CD14-positive monocyte (primary cell): ENCODE data around the gene CNTN4. TPM values are rescaled to one million over a fixed set of nuclear protein-coding genes. Genes with fewer than 3 reads are reported as not detected.

Experiments used
- DNase-seq, 3 donors: peaks; one replicate each; pipeline ENCODE4 v3.0.0-alpha.2; 2011 to 2022
- H2AFZ ChIP-seq: 2 replicates; pipeline ENCODE4 v1.6.0; 2012; ENCODE audit warnings: mild to moderate bottlenecking, low read depth, low read length, inconsistent platforms; ENCODE audit not compliant: insufficient read depth, poor library complexity, severe bottlenecking
- H3K27ac ChIP-seq, 2 donors: 1 replicate in 1 of 2; 2 replicates in 1 of 2; pipeline ENCODE4 v1.5.1; 2012 to 2013; ENCODE audit warnings: low read length in 2 of 2, control low read depth in 1 of 2, inconsistent platforms in 1 of 2, low read depth in 1 of 2, mild to moderate bottlenecking in 1 of 2
- H3K27me3 ChIP-seq, 2 donors: one replicate each; pipeline versions ENCODE4 v1.6.0 to v1.6.1; 2011 to 2013; ENCODE audit warnings: low read length in 2 of 2; ENCODE audit not compliant: control insufficient read depth in 2 of 2, insufficient read depth in 2 of 2
- H3K36me3 ChIP-seq, 2 donors: replicated peaks in 1 of 2; 1 replicate in 1 of 2; 2 replicates in 1 of 2; pipeline versions ENCODE4 v1.5.1 to v1.6.1; 2012 to 2013; ENCODE audit warnings: low read length in 2 of 2, control low read depth in 1 of 2, inconsistent platforms in 1 of 2, mild to moderate bottlenecking in 1 of 2; ENCODE audit not compliant: insufficient read depth in 2 of 2, control insufficient read depth in 1 of 2
- H3K4me1 ChIP-seq, 2 donors: 1 replicate in 1 of 2; 2 replicates in 1 of 2; pipeline versions ENCODE4 v1.5.1 to v1.6.1; 2012 to 2013; ENCODE audit warnings: low read length in 2 of 2, control low read depth in 1 of 2, inconsistent platforms in 1 of 2, mild to moderate bottlenecking in 1 of 2, moderate library complexity in 1 of 2; ENCODE audit not compliant: insufficient read depth in 2 of 2, control insufficient read depth in 1 of 2
- H3K4me2 ChIP-seq: replicated peaks from 2 replicates; pipeline ENCODE3; 2012; ENCODE audit warnings: low read length, moderate library complexity, mild to moderate bottlenecking; ENCODE audit not compliant: poor library complexity, severe bottlenecking; ENCODE audit errors: extremely low read depth
- H3K4me3 ChIP-seq, 3 experiments: fragments of 200-600 bp in 1 of 3; sonication (generic) in 1 of 3; replicated peaks in 1 of 3; 1 replicate in 2 of 3; 2 replicates in 1 of 3; pipeline ENCODE4 v1.5.1; 2011 to 2013; ENCODE audit warnings: low read length in 3 of 3, mild to moderate bottlenecking in 3 of 3, control low read depth in 2 of 3, low read depth in 2 of 3, inconsistent platforms in 1 of 3, moderate library complexity in 1 of 3
- H3K79me2 ChIP-seq: 2 replicates; pipeline ENCODE4 v1.6.0; 2012; ENCODE audit warnings: mild to moderate bottlenecking, control low read depth, inconsistent platforms, low read length, moderate library complexity; ENCODE audit not compliant: insufficient read depth
- H3K9ac ChIP-seq: 2 replicates; pipeline ENCODE4 v1.6.0; 2017; ENCODE audit warnings: low read length, mild to moderate bottlenecking; ENCODE audit not compliant: insufficient read depth, poor library complexity, severe bottlenecking
- H3K9me3 ChIP-seq, 2 donors: replicated peaks in 1 of 2; 1 replicate in 1 of 2; 2 replicates in 1 of 2; pipeline versions ENCODE4 v1.5.1 to v1.6.1; 2012 to 2013; ENCODE audit warnings: low read length in 2 of 2, control low read depth in 1 of 2; ENCODE audit not compliant: control insufficient read depth in 1 of 2, insufficient read depth in 1 of 2
- H4K20me1 ChIP-seq: 2 replicates; pipeline ENCODE4 v1.6.0; 2012; ENCODE audit warnings: mild to moderate bottlenecking, low read length, control low read depth, moderate library complexity; ENCODE audit not compliant: insufficient read depth
- H3K27ac Mint-ChIP-seq, 7 donors: one replicate each; pipeline ENCODE4 v1.8.0; 2020; ENCODE audit warnings: mild to moderate bottlenecking in 7 of 7, mixed read lengths in 7 of 7, moderate library complexity in 6 of 7, inconsistent platforms in 2 of 7
- H3K27me3 Mint-ChIP-seq, 3 donors: one replicate each; pipeline ENCODE4 v1.8.0; 2021 to 2022; ENCODE audit warnings: low read depth in 3 of 3, mild to moderate bottlenecking in 3 of 3, mixed read lengths in 3 of 3, moderate library complexity in 3 of 3, inconsistent platforms in 1 of 3
- H3K36me3 Mint-ChIP-seq, 2 donors: one replicate each; pipeline ENCODE4 v1.8.0; 2020; ENCODE audit warnings: mixed read lengths in 2 of 2, inconsistent platforms in 1 of 2, mild to moderate bottlenecking in 1 of 2
- H3K4me1 Mint-ChIP-seq: one replicate; pipeline ENCODE4 v1.8.0; 2020; ENCODE audit warnings: mild to moderate bottlenecking, mixed read lengths
- H3K4me3 Mint-ChIP-seq, 2 donors: one replicate each; pipeline ENCODE4 v1.8.0; 2020; ENCODE audit warnings: mild to moderate bottlenecking in 2 of 2, mixed read lengths in 2 of 2, moderate library complexity in 1 of 2
- H3K9me3 Mint-ChIP-seq, 7 donors: one replicate each; pipeline ENCODE4 v1.8.0; 2020 to 2022; ENCODE audit warnings: mixed read lengths in 7 of 7, mild to moderate bottlenecking in 6 of 7, moderate library complexity in 6 of 7, inconsistent platforms in 2 of 7
- WGBS: methylation state at CpG from one replicate; pipeline ENCODE4 v1.1.5; 2013; ENCODE audit warnings: missing lambda C conversion rate; ENCODE audit not compliant: insufficient coverage; 5-methylcytosine and 5-hydroxymethylcytosine counted together
- intact Hi-C, 2 donors: fragments of 100-400 bp; cut with micrococcal nuclease; formaldehyde crosslinking; loops; one replicate each; pipeline versions ENCODE4 v1.15.0 to v1.15.1; 2023
- polyA plus RNA-seq, 3 donors: library from polyadenylated mRNA; depleted of rRNA in 1 of 3; unstranded in 2 of 3; stranded (reverse) in 1 of 3; fragments of 300-500 nt in 2 of 3; fragments of >200 nt in 1 of 3; fragmentation: Illumina TruSeq in 2 of 3; gene quantifications; 1 replicate in 2 of 3; 2 replicates in 1 of 3; pipeline ENCODE4 v1.2.3, GENCODE V29; 2012 to 2021
- TF ChIP-seq, protein P1 (sequence below): fragments of 200-600 bp; IDR thresholded peaks from one replicate; pipeline ENCODE4 v1.8.0; 2022; ENCODE audit warnings: antibody characterized with exemption, mild to moderate bottlenecking

CNTN4 gene
- polyA plus RNA-seq, 3 donors, result not detected

DNA sequence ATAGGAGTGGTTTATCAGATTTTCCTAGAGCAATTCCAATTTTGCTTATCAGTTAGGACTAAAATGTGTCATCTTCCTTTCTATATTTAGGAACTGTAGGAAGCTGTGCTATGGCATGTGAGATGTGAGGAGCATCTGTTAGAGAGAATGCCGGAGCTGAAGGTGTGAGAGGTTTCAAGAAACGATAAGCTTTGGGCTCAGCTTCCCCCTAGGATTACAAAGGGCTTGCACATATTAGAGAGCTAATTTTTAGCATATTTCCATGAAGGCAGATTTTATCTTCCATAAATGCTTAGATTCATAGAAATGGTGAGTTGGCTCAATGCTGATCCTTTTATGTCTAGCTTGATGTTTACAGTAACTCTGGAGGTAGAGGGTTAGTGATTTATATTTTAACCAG lies 120.2 kb downstream of the CNTN4 start:
- H3K27ac Mint-ChIP-seq, result no peak overlapping the region
- no peak overlapping the region for H3K4me3 Mint-ChIP-seq
- TF ChIP-seq, protein P1, sequence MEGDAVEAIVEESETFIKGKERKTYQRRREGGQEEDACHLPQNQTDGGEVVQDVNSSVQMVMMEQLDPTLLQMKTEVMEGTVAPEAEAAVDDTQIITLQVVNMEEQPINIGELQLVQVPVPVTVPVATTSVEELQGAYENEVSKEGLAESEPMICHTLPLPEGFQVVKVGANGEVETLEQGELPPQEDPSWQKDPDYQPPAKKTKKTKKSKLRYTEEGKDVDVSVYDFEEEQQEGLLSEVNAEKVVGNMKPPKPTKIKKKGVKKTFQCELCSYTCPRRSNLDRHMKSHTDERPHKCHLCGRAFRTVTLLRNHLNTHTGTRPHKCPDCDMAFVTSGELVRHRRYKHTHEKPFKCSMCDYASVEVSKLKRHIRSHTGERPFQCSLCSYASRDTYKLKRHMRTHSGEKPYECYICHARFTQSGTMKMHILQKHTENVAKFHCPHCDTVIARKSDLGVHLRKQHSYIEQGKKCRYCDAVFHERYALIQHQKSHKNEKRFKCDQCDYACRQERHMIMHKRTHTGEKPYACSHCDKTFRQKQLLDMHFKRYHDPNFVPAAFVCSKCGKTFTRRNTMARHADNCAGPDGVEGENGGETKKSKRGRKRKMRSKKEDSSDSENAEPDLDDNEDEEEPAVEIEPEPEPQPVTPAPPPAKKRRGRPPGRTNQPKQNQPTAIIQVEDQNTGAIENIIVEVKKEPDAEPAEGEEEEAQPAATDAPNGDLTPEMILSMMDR, result no peak
- no peaks in the 10 kb centered on the region for H3K4me1 Mint-ChIP-seq
- H3K9me3 Mint-ChIP-seq, result peaks cover 0 to 10% (median 5%) of the 10 kb centered on the region in 7 donors
- no peak overlapping the region for H3K9ac ChIP-seq
- no peak for DNase-seq
- H4K20me1 ChIP-seq, result no peaks in the 10 kb centered on the region
- no peaks in the 10 kb centered on the region for H3K27me3 Mint-ChIP-seq
- H3K27ac ChIP-seq, result no peak overlapping the region
- H2AFZ ChIP-seq, result no peak overlapping the region
- intact Hi-C loops, result no loop called here
- no peaks in the 10 kb centered on the region for H3K27me3 ChIP-seq
- no peaks in the 10 kb centered on the region for H3K36me3 ChIP-seq
- H3K4me2 ChIP-seq, result no peak overlapping the region
- peaks cover 6 to 7% of the 10 kb centered on the region in 2 donors for H3K9me3 ChIP-seq
- H3K4me1 ChIP-seq, result no peaks in the 10 kb centered on the region
- no CpG with 5 or more reads among the region's 2 CpGs for WGBS
- no peaks in the 10 kb centered on the region for H3K79me2 ChIP-seq
- H3K4me3 ChIP-seq, result no peak overlapping the region
- no peaks in the 10 kb centered on the region for H3K36me3 Mint-ChIP-seq

GRCh38 chr3:2236203-2236602 lies 137.5 kb downstream of the CNTN4 start:
- TF ChIP-seq, protein P1, result no peak
- no peak overlapping the region for H3K9ac ChIP-seq
- H3K4me1 ChIP-seq, result no peaks in the 10 kb centered on the region
- H3K4me3 ChIP-seq, result no peak overlapping the region
- no peaks in the 10 kb centered on the region for H3K9me3 ChIP-seq
- no peaks in the 10 kb centered on the region for H3K36me3 ChIP-seq
- H2AFZ ChIP-seq, result no peak overlapping the region
- no peak for DNase-seq
- H4K20me1 ChIP-seq, result no peaks in the 10 kb centered on the region
- H3K4me1 Mint-ChIP-seq, result no peaks in the 10 kb centered on the region
- no peaks in the 10 kb centered on the region for H3K27me3 ChIP-seq
- H3K79me2 ChIP-seq, result no peaks in the 10 kb centered on the region
- peaks cover 0 to 3% (median 0%) of the 10 kb centered on the region in 7 donors for H3K9me3 Mint-ChIP-seq
- 71% methylated on average over 1 of the region's 4 CpGs for WGBS
- H3K4me2 ChIP-seq, result no peak overlapping the region
- H3K36me3 Mint-ChIP-seq, result no peaks in the 10 kb centered on the region
- H3K27me3 Mint-ChIP-seq, result no peaks in the 10 kb centered on the region
- no peak overlapping the region for H3K27ac Mint-ChIP-seq
- no peak overlapping the region for H3K4me3 Mint-ChIP-seq
- no peak overlapping the region for H3K27ac ChIP-seq
- intact Hi-C loops, result no loop called here
